Measurements from ENCODE around the gene ZACN. TPM values are rescaled to one million over a fixed set of nuclear protein-coding genes. Genes with fewer than 3 reads are reported as not detected.
A peak's percentile ranks its signal among the peaks of the same experiment; 100 is the strongest.
"Not testable (repeated sequence)": the region's sequence is repeated elsewhere in the genome, so short reads cannot be mapped to it uniquely, and the experiment has no call there.

ZACN gene
- polyA plus RNA-seq, 2 of the 4 experiments (the other 2 are of a cell fraction), result 0.12 to 0.30 TPM

DNA sequence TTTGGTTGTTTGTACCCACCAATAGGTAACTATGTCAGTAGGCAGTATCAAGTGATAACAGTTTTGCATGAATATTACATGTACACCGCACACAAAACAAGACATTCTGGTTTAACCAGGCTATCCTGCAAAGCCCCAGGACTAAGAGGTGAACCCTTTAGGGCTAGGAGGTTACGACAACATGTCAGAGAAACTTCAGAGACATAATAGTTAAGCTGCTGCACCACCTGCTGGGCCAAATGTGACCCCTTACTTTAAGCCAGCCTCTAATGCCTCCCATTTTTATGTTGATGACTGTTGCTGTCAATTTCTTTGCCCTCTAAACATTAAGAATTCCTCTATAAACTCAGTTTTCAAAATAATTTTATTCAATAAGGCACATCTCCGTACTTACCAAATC, 22.1 kb upstream of the ZACN start:
- ChIA-PET POLR2A (interaction anchor here (0.7 kb wide), 1 partner anchor 15 kb away, joined by 4 read pairs; the partner anchor contains the start of gene SRP68), CTCF (interaction anchor here (0.5 to 3.4 kb wide), 5 partner anchors 8 to 65 kb away, joined by 3 to 18 read pairs (median 4); partner anchors contain the start of gene CDK3)
- no peak overlapping the region for H3K4me2 ChIP-seq
- ATAC-seq (peak in 1 of 2 experiments; percentile 26; a peak in 1 of 6 replicates), DNase-seq (ENCODE audit: low read depth in 1 of 2, low spot score in 1 of 2) (no peak), FAIRE-seq (no peak)
- H3K4me1 ChIP-seq, result peaks cover 7% of the 10 kb centered on the region; the same call in 2 of the 3 replicates
- H3K27ac ChIP-seq, result no peak overlapping the region
- TF ChIP-seq RAD21 (conservative IDR thresholded peaks at IDR 0.05 in 1 of 2, IDR thresholded peaks at IDR 0.05 in 1 of 2) (0 out of 5 replicates have a peak, but pooled peaks of 1 of the 2 experiments have one; percentile 8), SMC3 (IDR thresholded peaks at IDR 0.05) (no peak), EP300 (IDR thresholded peaks at IDR 0.05) (no peak)
- TF ChIP-seq, protein P1, sequence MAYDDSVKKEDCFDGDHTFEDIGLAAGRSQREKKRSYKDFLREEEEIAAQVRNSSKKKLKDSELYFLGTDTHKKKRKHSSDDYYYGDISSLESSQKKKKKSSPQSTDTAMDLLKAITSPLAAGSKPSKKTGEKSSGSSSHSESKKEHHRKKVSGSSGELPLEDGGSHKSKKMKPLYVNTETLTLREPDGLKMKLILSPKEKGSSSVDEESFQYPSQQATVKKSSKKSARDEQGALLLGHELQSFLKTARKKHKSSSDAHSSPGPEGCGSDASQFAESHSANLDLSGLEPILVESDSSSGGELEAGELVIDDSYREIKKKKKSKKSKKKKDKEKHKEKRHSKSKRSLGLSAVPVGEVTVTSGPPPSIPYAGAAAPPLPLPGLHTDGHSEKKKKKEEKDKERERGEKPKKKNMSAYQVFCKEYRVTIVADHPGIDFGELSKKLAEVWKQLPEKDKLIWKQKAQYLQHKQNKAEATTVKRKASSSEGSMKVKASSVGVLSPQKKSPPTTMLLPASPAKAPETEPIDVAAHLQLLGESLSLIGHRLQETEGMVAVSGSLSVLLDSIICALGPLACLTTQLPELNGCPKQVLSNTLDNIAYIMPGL (CRISPR knock-in tag; IDR thresholded peaks at IDR 0.05; ENCODE audit: borderline replicate concordance), result no peak
- H3K9me3 ChIP-seq, result no peaks in the 10 kb centered on the region
- H3K4me3 ChIP-seq, result no peak overlapping the region
- 94% methylated on average over 3 of the region's 3 CpGs for WGBS (ENCODE audit: missing lambda C conversion rate)

- not testable (repeated sequence) for H3K4me3 ChIP-seq; H3K9me3 ChIP-seq; H3K4me1 ChIP-seq; H3K4me2 ChIP-seq; FAIRE-seq; H3K27ac ChIP-seq; DNase-seq (ENCODE audit: low read depth in 1 of 2, low spot score in 1 of 2); ATAC-seq
- CTCF ChIA-PET, result interaction anchor here (0.6 to 3.4 kb wide), 5 partner anchors 10 to 193 kb away, joined by 3 to 18 read pairs (median 3); no protein-coding TSS in a partner anchor
- POLR2A ChIA-PET, result interaction anchor here (0.6 kb wide), 1 partner anchor 296 kb away, joined by 3 read pairs; the partner anchor contains the start of gene PRPSAP1
- WGBS (ENCODE audit: missing lambda C conversion rate), result 76% methylated on average over 6 of the region's 6 CpGs
Observed at GRCh38 chr17:76058264-76058663, 20.7 kb upstream of the ZACN start.

- CTCF ChIA-PET, result interaction anchor here (0.6 to 4.5 kb wide), 8 partner anchors 10 to 330 kb away, joined by 3 to 24 read pairs (median 5); partner anchors contain the start of genes CDK3 and GALR2
- no peak overlapping the region for H3K4me2 ChIP-seq
- WGBS (ENCODE audit: missing lambda C conversion rate), result 94% methylated on average over 15 of the region's 15 CpGs
- POLR2A ChIA-PET, result interaction anchor here (1.9 kb wide), 1 partner anchor 8 kb away, joined by 11 read pairs; the partner anchor contains the start of gene SRP68
- H3K4me1 ChIP-seq, result no peaks in the 10 kb centered on the region
- FAIRE-seq, result no peak
- no peaks in the 10 kb centered on the region for H3K9me3 ChIP-seq
- TF ChIP-seq CHD2 (IDR thresholded peaks at IDR 0.05; ENCODE audit: low read length, partially characterized antibody), result no peak
- TF ChIP-seq JUNB (IDR thresholded peaks at IDR 0.05), result no peak
- TF ChIP-seq BHLHE40 (IDR thresholded peaks at IDR 0.05; ENCODE audit: low read depth, low read length), result no peak
- TF ChIP-seq CTCF (IDR thresholded peaks at IDR 0.05), result no peak
- TF ChIP-seq BCL3 (IDR thresholded peaks at IDR 0.05), result no peak
- no peak for TF ChIP-seq MYC (IDR thresholded peaks at IDR 0.05; ENCODE audit: borderline replicate concordance, low read length)
- TF ChIP-seq REST (IDR thresholded peaks at IDR 0.05), result no peak
- no peak for TF ChIP-seq RFX5 (IDR thresholded peaks at IDR 0.05)
- TF ChIP-seq EHF (CRISPR knock-in tag; IDR thresholded peaks at IDR 0.05), result no peak
- no peak for TF ChIP-seq NPAS2 (CRISPR knock-in tag; IDR thresholded peaks at IDR 0.05; ENCODE audit: borderline replicate concordance)
- TF ChIP-seq CEBPB (IDR thresholded peaks at IDR 0.05), result no peak
- no peak for TF ChIP-seq GATA3 (IDR thresholded peaks at IDR 0.05; ENCODE audit: borderline replicate concordance)
- TF ChIP-seq FOXS1 (CRISPR knock-in tag; IDR thresholded peaks at IDR 0.05), result no peak
- no peak overlapping the region for H3K4me3 ChIP-seq
- no peak for DNase-seq (ENCODE audit: low read depth in 1 of 2, low spot score in 1 of 2)
- H3K27ac ChIP-seq, result no peak overlapping the region
- ATAC-seq, result no peak
Observed at GRCh38 chr17:76063875-76064546, 15.0 kb upstream of the ZACN start.
